Suppressor macrophage (primary cell): Measurements from ENCODE around the gene CCR8.
A peak's percentile ranks its signal among the peaks of the same experiment; 100 is the strongest.
"Not testable (repeated sequence)": the region's sequence is repeated elsewhere in the genome, so short reads cannot be mapped to it uniquely, and the experiment has no call there.

ENCODE experiments used
- DNase-seq, 4 experiments: peaks; one replicate each; pipeline ENCODE4 v3.0.0-alpha.2; 2020 to 2022

CCR8 gene

DNA sequence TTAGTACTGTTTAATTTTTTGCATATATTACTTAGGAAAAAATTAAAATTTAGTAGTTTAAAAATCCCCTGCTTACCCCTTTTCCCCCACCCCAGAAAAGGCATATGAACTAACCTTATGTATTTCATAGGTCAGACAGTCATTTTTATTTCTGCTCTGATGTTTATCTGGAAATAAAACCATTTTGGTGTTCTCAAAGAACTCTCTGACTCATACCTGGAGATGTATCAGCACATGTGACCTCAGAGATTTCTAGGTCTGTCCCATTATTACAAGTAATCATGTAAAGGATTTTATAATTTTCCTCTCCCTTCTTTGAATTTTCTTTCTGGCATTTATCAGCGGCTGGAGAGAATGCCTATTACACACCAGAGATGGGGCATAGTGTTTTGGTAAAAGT, 14.1 kb upstream of the CCR8 start:
- DNase-seq = no peak

DNA sequence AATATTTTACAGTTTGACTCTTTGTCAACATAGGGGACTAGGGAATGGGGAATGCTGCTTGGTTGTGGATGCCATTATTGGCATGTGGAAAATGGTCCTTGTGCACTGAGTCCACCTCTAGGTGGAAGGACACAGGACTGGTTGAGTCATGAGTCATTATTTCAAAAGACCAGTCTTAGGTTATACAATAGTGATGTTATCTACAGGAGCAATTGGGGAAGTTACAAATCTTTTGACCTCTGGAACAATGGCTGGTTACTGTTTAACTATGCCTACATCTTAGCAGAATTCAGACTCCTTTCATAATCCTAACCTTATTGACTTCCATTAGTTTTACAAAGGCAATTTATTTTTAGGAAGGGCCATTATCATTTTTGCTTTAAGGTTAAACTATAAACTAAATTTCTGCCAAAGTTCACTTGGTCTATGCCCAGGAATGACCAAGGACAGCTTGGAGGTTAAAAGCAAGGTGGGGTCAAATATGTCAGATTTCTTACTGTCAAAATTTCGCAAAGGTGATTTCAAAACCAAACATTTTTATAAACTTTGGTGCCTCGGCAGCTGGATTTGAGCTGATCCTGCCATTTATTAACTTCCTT, 11.8 kb upstream of the CCR8 start:
- DNase-seq = peak; percentile 7 to 77 (median 54)

DNA sequence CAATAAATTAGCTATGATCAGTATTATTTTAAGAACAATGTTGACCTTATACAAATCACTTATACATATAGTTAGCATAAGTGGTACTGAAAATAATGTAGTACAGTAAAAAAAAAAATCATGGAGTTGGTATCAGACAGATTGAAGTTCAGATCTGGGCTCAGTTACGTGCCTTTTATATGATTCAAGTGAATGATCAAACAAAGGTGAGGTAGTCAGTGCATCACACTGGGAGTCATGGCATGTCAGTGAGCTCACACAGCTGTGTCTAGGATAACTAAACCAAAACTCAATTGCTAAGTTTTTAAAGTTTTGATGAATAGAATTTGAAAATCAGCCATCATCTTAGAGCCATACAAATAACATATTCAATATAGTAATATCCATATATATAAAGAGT, 11.2 kb upstream of the CCR8 start:
- DNase-seq = no peak

DNA sequence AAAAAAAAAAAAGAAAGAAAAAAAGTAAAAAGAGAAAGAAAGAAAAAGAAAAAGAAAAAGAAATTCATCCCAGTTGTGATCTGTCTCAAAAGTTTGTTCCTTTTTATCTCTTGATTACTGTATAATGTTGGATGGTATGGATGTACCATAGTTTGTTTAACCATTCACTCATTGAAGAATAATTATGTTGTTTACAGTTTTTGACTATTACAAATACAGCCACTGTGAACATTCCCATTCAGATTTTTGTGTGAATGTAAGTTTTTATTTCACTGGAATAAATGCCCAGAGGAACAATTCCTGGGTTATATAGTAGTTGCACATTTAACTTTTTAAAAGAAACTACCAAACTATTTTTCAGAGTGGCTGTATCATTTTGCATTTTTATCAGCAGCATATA, 10.3 kb upstream of the CCR8 start:
- DNase-seq = no peak

DNA sequence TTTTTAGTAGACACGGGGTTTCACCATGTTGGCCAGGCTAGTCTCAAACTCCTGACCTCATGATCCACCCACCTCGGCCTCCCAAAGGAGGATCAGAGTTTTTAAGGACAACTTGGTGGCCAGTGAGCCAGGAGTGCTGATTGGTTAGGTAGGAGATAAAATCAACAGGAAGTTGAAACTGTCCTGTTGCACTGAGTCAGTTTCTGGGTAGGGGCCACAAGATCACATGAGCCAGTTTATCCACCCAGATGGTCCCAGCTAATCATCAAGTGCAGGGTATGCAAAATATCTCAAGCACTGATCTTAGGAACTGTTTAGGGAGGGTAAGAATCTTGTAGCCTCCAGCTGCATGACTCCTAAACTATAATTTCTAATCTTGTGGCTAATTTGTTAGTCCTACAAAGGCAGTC, 7.9 kb upstream of the CCR8 start:
- DNase-seq = not testable (repeated sequence)

DNA sequence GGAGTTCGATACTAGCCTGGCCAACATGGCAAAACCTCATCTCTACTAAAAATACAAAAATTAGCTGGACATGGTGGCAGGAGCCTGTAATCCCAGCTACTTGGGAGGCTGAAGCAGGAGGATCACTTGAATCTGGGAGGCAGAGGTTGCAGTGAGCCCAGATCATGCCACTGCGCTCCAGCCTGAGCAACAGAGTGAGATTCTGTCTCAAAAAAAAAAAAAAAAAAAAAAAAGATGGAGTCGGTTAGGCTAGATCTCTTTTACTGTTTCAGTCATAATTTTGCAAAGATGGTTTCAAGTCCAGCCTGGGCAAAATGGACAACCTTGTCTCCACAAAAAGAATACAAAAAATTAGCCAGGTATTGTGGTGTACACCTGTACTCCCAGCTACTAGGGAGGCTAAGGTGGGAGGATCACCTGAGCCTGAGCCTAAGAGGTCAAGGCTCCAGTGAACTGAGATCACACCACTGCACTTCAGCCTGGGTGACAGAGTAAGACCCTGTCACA, 7.2 kb upstream of the CCR8 start:
- not testable (repeated sequence) for DNase-seq

DNA sequence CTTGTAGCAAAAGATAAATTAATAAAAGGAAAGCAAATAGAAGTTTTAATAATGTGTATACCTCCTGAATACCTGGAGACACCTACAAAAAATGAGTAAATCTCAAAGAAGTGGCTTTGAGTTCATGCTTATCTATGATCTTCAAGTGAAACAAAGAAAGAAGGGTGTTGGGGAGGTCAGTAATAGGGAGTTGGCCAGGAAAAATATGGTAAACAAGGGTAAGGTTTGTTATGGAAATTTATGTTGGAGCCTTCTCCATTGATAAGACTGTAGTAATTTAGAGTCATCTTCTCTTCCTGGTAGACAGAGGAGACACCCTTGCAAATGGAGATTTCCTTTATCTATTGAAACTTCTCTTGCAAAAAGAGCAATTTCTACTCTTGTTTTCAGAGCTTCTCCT, 6.6 kb upstream of the CCR8 start:
- DNase-seq = no peak

DNA sequence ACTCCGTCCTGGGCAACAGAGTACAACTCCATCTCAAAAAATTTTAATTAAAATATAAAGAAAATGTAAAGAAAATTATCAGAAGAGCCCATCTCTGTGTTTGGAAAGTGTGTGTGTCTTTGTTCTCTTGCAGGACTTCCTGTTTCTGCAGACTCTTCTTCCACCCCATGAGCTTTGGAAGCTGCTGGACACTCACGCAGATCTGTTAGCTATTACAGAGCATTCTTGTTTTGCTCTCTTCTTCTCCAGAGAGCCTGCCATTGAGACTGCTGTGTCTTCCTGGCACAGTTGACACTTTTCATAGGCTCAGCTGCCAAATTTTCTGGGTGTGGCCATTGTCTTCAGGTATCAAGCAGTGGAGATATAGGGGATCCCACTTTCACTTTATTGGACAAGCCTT, 6.0 kb upstream of the CCR8 start:
- DNase-seq = peak in 3 of 4 experiments; percentile 3 to 30 (median 22)

DNA sequence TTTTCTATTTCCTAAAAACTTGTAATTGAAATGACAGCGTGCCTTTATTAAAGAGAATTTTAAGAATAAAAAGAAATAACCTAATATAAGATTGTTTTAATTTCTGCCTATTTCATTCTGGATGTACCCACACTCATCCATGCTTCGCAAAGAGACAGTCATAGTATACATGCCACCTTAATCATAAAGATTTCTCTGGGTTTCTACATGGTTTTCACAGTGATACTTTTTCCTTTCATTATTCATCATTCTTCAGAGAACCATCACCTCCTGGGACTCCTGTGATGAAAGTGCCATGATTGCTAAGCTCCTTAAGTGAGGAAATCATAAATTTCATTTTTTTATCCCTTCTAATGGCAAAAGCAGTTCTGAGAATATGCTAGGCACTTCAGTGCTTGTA, 4.3 kb upstream of the CCR8 start:
- DNase-seq = no peak

DNA sequence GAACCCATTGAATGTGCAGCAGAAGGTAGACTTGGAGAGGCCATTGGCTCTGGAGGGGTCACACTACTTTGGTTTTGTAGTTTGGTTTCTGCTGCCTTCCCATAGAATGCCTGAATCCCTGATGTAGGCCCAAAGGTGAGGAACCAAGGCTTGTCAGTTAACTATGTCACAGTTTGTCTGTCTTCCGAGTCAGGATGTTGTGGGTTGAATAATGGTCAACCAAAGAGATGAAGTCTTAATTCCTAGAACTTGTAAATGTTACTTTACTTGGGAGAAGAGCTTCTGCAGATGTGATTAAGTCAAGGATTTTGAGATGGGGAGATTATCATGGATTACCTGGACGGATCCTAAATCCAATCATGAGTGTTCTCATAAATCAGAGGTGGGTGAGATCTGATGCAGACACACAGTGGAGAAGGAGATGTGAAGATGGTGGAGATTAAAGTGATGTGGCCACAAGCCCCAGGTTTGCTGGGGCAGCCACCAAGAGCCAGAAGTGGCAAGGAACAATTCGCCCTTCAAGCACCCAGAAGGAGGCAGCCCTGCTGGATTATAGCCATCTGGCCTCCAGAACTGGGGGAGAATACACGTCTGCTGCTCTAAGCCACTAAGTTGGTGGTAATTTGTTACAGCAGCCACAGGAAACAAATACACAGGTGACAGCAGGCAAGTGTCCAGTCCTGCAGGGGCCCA, 2.3 kb upstream of the CCR8 start:
- DNase-seq = no peak

DNA sequence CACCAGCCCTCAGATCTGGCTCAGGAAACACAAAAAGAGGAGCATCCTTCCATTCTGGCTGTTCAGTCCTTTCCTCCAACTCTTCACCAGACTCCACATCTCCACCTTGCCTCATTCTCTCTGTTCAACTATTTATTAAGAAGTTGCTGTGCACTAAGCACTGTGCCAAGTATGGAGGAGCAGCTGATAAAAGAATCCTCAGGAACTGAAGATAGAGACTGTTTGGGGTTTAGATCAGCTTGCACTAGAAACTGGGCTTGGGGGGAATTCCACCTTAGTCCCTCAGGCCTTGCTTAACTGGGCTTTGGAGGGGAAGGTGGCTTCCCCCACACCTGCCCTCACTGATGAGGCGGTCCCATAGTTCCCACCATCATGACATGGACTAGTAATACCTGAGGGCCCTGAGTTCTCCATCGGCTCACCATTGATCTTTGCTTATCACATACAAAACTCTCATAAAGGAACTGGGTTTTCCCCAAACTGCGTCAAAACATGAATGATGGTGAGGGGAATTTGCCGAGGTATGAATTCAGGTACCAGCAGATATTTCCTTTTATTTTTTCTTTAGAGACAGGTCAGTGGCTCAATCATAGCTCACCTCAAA, 1.7 kb upstream of the CCR8 start:
- DNase-seq = no peak

DNA sequence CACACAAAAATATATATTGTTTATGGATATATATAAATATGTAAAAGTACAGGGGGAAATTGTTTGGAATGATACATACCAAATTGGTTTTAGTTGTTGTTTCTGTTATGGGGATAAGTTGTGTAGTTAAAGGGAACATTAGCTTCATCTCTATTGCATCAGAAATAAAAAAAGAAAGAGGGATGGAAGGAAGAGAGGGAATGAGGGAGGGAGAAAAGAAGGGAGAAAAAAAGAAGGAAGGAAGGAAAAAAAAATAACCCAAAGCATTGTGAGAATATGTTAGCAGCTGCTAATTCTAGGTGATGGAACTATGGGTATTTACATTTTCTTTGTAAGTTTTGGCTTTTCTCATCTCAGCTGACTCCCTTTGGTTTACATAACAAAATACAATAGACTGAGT, 1.3 kb downstream of the CCR8 start:
- no peak for DNase-seq

DNA sequence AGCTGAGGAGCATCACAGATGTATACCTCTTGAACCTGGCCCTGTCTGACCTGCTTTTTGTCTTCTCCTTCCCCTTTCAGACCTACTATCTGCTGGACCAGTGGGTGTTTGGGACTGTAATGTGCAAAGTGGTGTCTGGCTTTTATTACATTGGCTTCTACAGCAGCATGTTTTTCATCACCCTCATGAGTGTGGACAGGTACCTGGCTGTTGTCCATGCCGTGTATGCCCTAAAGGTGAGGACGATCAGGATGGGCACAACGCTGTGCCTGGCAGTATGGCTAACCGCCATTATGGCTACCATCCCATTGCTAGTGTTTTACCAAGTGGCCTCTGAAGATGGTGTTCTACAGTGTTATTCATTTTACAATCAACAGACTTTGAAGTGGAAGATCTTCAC, 3.0 kb downstream of the CCR8 start:
- no peak for DNase-seq

DNA sequence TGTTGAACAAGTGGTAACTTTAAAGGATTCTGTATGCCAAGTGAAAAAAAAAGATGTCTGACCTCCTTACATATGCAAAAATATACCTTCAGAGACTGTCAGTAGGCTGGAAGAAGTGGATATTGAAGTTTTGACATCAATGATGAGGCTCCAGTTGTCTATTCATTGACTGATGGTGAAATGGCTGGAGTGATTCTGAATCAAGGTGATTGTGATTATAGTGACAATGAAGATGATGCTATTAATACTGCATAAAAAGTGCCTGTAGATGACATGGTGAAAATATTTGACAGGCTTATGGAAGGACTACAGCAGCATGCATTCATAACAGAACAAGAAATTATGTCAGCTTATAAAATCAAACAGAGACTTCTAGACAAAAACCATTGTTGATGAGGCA, 4.1 kb downstream of the CCR8 start:
- DNase-seq = no peak

DNA sequence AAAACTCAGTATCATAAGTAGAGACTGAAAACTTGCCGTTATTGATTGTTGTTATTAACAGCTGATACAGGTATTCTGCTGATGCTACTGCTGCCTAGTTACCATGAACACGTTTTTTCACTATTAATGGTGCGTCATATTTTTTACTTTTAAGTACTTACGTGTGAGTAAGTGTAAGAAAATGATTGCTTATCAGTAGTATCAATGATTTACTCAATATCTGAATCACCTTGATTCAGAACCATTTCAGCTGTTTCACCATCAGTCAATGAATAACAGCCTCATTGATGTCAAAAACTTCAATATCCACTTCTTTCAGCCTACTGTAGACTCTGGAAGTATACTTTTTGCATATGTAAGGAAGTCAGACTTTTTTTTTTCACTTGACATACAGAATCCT, 4.7 kb downstream of the CCR8 start:
- no peak for DNase-seq

DNA sequence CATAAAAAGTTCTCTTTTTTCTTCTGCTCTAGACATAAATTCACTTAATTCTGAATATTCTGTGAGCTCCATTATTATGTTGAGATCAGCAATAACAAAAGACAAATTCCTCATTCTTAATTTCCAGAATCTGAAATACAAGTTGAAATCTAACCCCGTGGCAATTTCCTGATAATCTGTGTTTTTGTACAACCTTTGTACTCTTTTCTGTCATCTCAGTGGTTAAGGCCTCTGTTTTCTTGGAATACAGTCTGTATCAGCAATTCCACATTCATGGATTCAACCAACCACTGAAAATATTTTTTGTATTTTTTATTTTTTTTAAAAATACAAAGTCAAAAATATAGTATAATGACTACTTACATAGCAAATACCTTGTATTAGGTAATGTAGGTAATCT, 8.7 kb downstream of the CCR8 start:
- DNase-seq = no peak

DNA sequence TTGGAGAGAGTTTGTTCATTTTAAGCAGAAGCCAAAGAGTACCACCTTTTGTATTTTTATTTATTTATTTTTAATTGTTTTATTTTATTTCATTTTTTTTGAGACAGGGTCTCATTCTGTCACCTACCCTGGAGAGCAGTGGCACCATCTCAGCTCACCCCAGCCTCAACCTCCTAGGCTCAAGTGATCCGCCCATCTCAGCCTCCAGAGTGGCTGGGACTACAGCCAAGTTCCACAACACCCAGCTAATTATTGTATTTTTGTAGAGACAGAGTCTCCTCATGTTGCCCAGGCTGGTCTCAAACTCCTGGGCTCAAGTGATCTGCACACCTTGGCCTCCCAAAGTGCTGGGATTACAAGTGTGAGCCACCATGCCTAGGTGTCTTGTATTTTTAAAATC, 9.6 kb downstream of the CCR8 start:
- no peak for DNase-seq

DNA sequence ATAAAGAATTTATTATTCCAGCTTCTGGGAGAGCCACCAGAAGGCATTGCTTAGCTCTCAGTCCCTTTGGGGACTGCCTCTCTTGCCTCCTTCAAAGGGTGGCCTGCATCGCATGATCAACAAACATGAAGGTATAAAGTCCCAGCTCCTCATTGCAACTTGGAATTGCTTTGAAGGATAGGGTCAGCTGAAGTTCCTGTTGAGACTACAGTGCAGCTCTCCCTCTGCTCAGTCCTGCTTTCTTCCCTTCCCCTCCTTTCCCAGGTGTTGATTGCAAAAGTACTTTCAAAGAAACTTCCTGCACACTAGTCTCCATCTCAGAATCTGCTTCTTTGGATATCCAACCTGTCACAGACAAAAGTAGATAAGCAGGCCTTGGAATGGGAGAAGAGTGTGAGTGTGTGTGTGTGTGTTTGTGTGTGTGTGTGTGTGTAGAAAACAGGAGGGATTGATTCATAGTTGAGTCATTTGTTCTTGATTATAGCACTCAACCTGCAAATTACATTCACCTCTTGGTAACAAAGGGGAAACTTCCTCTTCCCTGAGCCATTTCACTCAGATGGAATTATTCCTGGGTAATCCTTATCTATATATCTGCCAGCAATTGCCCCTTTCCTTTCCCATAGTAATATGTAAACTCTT, 13.7 kb downstream of the CCR8 start:
- no peak for DNase-seq

DNA sequence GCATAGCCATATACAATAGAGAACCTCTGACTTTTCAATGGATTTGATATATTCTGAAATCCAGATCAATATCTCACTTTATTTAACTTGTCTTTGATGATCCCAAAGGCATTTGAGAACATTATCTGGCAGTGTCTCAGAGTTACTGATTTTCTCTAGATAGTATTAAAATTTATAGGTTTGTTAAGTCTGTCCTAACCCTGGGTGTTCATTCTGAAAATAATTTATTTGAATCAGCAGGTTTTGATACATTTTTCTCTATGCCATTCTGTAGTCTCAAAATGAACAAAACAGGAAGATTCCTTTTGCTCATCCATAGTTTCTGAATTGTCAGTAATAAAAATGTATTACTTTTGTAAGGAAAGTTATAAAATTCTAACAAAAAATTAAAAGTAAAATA, 14.3 kb downstream of the CCR8 start:
- DNase-seq = no peak

DNA sequence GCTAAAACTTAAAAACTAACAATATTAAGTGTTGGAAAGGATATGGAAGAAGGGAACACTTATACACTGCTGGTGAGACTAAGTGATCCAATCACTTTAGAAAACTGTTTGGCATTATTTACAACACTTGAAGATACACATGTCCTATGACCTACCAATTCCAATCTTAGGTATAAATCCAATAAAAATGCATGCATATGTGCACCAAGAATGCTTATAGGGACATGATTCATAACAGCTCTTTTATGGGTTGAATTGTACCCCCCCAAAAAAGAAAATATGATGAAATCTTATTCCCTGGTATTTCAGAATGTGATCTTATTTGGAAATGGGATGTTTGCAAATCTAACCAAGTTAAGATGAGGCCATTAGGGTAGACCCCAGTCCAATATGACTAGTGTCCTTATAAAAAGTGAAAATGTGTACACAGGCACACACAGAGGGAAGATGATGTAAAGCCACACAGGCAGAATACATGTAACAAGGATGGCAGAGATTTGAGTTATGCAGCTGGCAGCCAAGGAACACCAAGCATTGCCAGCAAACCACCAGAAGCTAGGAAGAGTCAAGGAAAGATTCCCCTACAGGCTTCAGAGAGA, 15.3 kb downstream of the CCR8 start:
- DNase-seq = no peak

DNA sequence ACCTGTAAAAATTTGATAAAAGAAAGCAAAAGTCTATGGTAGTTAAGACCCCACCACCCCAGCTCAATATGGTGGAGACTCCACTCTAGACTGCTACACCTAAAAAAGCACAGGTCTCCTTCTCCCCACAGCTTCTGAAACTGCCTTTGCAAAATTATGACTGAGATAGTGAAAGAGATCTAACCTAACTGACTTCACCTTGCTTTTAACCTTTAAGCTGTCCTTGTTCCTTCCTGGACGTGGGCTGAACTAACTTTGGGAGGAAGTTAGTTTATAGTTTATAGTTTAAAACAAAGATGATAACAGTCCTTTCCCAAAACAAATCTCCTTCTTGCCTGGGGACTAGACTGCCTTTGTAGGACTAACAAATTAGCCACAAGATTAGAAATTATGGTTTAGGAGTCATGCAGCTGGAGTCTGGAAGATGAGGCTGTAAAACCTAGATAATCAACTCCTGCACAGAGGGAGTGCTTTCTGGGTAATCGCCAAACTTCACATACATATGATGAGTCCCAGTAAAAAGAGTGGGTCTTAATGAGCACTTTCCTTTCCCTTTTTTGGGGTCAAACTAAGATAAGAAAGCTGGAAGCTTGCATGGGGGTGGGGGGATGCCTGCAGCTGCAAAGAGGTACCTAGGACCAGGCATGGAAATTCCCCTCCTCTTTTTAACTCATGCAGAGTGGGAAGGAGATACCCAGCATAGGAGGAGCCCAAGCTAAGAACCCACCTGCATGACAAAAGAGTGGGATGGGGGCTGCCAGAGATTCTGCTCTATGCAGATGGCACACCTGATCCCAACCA, 17.5 kb downstream of the CCR8 start:
- DNase-seq = no peak

DNA sequence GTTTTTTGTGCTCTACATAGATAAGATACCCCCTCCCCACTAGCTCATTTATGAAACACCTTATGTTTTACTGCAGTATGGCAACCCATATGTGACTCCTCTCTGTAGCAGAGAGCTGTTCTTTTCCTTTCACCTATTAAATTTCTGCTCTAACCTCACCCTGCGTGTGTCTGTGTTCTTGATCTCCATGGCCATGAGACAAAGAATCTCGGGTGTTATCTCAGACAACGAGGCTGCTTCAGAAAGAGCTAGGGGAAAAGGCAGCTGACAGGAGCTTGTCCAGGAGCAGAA, 18.0 kb downstream of the CCR8 start:
- DNase-seq = no peak

DNA sequence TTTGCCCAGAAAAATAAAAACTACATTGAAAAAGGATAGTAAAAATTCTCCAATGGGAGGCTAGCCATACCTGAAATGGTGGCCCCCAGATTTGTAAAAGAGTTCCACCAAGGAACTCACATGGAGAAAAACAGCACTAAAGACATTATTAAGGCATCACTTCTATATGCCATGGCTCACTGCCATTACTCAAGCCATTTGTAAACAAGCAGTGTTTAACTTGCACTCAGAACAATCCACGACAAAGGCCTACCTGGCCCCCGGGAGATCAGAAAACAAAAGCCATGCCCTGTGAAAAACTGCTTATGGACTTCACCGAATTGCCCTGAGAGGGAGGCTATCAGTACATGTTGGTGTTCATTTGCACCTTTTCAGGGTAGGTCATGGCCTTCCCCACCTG, 19.6 kb downstream of the CCR8 start:
- DNase-seq = no peak
